ENCODE data around the gene PI4KB.
"Not testable (repeated sequence)": the region's sequence is repeated elsewhere in the genome, so short reads cannot be mapped to it uniquely, and the experiment has no call there.

PI4KB gene

GRCh38 chr1:151275341-151275740, 51.9 kb downstream of the PI4KB start:
- not testable (repeated sequence) for DNase-seq

- no peak for DNase-seq
Observed at GRCh38 chr1:151273924-151274466, 53.2 kb downstream of the PI4KB start.

- no peak for DNase-seq
Observed at GRCh38 chr1:151267760-151268159, 59.5 kb downstream of the PI4KB start.

- no peak for DNase-seq
Observed at GRCh38 chr1:151266821-151267220, 60.4 kb downstream of the PI4KB start.

GRCh38 chr1:151266315-151266714, 60.9 kb downstream of the PI4KB start:
- DNase-seq: no peak

GRCh38 chr1:151265446-151266236, 61.6 kb downstream of the PI4KB start:
- DNase-seq: no peak

GRCh38 chr1:151259351-151259750, 67.9 kb downstream of the PI4KB start:
- no peak for DNase-seq

- DNase-seq: no peak
Observed at GRCh38 chr1:151255381-151255780, 71.8 kb downstream of the PI4KB start.

GRCh38 chr1:151254217-151255213, 72.7 kb downstream of the PI4KB start, which contains the start of gene PSMD4:
PSMD4 (plus strand) TSS chr1:151254734; CDS start chr1:151254783, 49 bp downstream.
- DNase-seq: peak; percentile 91

- peak; percentile 61 for DNase-seq
Observed at GRCh38 chr1:151251656-151252470, 75.4 kb downstream of the PI4KB start.

- DNase-seq: no peak
Observed at GRCh38 chr1:151246786-151247185, 80.4 kb downstream of the PI4KB start.

- no peak for DNase-seq
Observed at GRCh38 chr1:151243683-151244216, 83.5 kb downstream of the PI4KB start.

GRCh38 chr1:151242442-151242841, 84.8 kb downstream of the PI4KB start:
- no peak for DNase-seq
